Activated T-cell treated with anti-CD3 and anti-CD28 coated beads, Interleukin-2, amount 50 U/mL, for 24 hours (primary cell): ENCODE measurements around the gene INS.
"Not testable (repeated sequence)": the region's sequence is repeated elsewhere in the genome, so short reads cannot be mapped to it uniquely, and the experiment has no call there.

ENCODE experiments used
- DNase-seq: peaks from one replicate; pipeline ENCODE4 v3.0.0-alpha.2; 2020
- H3K27ac Mint-ChIP-seq: 2 replicates; pipeline ENCODE4 v1.8.0; 2020; ENCODE audit warnings: mild to moderate bottlenecking, mixed read lengths
- H3K27me3 Mint-ChIP-seq: 2 replicates; pipeline ENCODE4 v1.8.0; 2020; ENCODE audit warnings: mixed read lengths
- H3K36me3 Mint-ChIP-seq: 2 replicates; pipeline ENCODE4 v1.8.0; 2020; ENCODE audit warnings: low read depth, mixed read lengths
- H3K4me1 Mint-ChIP-seq: 2 replicates; pipeline ENCODE4 v1.8.0; 2020; ENCODE audit warnings: low read depth, mixed read lengths
- H3K4me3 Mint-ChIP-seq: 2 replicates; pipeline ENCODE4 v1.8.0; 2020; ENCODE audit warnings: mild to moderate bottlenecking, moderate library complexity, mixed read lengths
- H3K9me3 Mint-ChIP-seq: 2 replicates; pipeline ENCODE4 v1.8.0; 2020; ENCODE audit warnings: mixed read lengths

The INS gene

DNA sequence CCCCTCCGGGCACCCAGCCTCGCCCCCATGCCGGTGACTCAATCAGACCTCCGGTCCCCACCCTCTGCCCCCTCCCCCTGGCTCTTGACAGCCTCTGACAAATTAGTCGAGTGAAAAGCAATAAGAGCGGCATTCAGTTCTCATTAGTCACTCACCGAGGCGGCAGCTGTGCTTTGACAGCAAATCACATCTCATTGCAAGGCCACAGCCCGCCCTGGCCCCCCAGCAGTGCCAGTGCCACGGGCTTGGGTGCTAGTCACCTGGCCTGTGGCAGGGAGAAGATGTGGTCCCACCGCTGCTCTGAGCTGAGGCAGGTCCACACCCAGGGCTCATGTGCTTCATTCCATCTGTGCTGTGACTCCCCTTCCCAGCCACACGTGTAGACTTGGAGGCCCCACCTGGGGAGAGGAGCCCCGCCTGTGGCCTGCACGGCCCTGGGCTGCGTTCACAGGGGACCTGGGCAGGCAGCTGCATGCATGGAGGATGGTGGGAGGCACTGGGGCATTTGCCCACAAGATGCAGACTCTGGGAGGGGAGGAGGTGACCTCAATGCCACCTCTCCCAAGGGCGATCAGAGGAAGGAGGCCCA is 18.0 kb upstream of the INS start:
- DNase-seq = no peak
- H3K27ac Mint-ChIP-seq = no peak overlapping the region
- no peak overlapping the region for H3K4me3 Mint-ChIP-seq
- no peaks in the 10 kb centered on the region for H3K36me3 Mint-ChIP-seq
- no peaks in the 10 kb centered on the region for H3K4me1 Mint-ChIP-seq
- no peaks in the 10 kb centered on the region for H3K9me3 Mint-ChIP-seq
- H3K27me3 Mint-ChIP-seq = no peaks in the 10 kb centered on the region

DNA sequence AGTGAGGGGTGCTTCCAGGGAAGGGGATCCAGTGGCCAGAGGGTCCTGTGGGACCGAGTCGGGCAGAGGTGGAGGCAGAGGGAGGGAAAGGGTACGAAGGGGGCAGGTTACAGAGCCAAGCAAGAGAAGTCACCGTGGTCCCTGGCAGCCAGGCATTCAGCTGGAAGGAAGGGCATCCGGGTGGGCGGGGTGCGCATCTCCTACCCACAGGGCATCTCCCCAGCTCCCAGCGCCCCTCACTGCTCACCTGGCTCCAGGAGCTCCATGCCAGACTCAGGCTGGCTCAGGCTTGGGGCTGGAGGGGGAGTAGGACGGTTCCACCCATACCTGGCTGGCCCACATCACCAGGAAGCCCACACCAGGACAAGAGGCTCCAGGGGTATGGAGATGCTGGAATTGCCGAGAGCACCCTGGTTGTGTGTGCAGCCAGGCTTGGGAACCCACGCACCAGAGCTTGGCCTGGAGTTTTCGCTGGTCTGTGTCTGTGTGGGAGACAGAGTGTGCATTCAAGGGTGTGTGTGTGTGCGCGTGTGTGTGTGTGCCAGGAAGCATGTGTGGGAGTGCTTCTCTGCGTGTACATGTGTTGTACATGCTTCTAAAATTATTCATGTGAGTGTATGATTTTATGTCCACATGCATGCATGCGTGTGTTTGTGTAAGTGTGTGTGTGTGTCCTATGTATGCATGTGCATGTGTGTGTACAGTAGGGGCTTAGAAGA is 17.2 kb upstream of the INS start:
- not testable (repeated sequence) for H3K27ac Mint-ChIP-seq, DNase-seq, H3K27me3 Mint-ChIP-seq, H3K4me3 Mint-ChIP-seq, H3K4me1 Mint-ChIP-seq, H3K36me3 Mint-ChIP-seq, H3K9me3 Mint-ChIP-seq

DNA sequence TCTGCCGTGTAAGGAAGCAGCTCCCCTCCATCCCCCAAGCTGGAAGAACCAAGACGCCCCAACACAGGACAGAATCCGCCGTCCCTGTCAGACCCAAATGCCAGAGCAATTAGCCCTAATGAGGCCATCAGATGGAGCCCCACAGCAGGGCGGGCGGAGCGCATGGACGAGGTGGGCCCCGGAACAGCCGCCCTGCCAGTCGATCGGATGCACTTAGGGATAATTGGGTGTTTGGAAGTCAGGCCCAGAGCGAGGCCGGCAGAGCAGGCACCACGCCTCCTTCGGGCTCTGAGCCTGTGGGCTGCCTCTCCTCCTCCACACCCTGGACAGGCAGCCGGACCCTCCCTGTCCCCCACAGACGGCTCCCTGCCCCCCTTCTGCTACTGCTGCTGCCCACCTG is 16.1 kb upstream of the INS start:
- Mint-ChIP-seq H3K4me3 (no peak overlapping the region), H3K4me1 (no peaks in the 10 kb centered on the region), H3K9me3 (no peaks in the 10 kb centered on the region), H3K36me3 (no peaks in the 10 kb centered on the region), H3K27me3 (no peaks in the 10 kb centered on the region), H3K27ac (no peak overlapping the region)
- no peak for DNase-seq

DNA sequence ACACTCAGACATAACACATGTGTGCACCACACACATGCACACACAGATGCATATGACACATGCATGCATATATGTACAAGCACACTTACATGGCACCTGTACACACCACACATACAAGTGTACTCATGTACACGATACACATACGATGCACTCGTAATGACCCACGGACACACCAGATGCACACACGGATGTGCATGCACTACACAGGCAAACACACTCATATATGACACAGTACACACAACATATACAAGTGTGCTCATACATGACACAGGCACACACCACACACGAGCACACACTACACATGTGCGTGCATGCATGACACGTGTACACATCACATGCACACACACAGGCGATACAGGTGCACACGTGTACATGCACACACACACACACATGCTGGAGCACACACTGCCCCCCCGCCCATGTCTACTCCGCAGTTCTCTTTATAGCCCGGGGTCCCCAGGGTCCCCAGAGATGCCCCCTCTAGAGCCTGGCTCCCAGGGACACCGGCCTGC is 15.4 kb upstream of the INS start:
- no peaks in the 10 kb centered on the region for H3K36me3 Mint-ChIP-seq
- DNase-seq = no peak
- H3K4me1 Mint-ChIP-seq = no peaks in the 10 kb centered on the region
- no peak overlapping the region for H3K4me3 Mint-ChIP-seq
- H3K27ac Mint-ChIP-seq = no peak overlapping the region
- H3K9me3 Mint-ChIP-seq = no peaks in the 10 kb centered on the region
- H3K27me3 Mint-ChIP-seq = no peaks in the 10 kb centered on the region

GRCh38 chr11:2175659-2176058 is 14.7 kb upstream of the INS start:
- Mint-ChIP-seq H3K4me1 (no peaks in the 10 kb centered on the region), H3K36me3 (no peaks in the 10 kb centered on the region), H3K27ac (no peak overlapping the region), H3K9me3 (no peaks in the 10 kb centered on the region), H3K4me3 (no peak overlapping the region), H3K27me3 (no peaks in the 10 kb centered on the region)
- no peak for DNase-seq

DNA sequence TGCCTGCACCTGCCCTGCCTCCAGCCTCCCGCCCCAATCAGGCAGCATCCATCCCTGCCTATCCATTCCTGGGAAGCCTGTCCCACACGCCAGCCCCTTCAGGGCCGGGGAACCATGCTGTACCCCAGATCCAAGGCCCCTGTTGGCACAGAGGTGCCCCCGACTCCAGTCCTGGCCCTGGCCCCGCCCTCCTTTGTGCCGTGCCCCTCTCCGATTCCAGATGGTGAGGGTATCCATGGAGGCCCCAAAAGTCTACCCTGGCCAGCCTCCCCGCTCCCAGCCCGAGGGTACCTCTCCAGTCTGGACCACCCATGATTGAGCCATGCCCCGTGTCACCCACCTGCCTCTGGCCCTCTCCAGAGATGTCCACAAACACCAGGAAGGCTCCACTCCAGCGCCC is 13.4 kb upstream of the INS start:
- H3K27me3 Mint-ChIP-seq = no peaks in the 10 kb centered on the region
- DNase-seq = no peak
- no peaks in the 10 kb centered on the region for H3K36me3 Mint-ChIP-seq
- no peak overlapping the region for H3K4me3 Mint-ChIP-seq
- H3K9me3 Mint-ChIP-seq = no peaks in the 10 kb centered on the region
- no peak overlapping the region for H3K27ac Mint-ChIP-seq
- H3K4me1 Mint-ChIP-seq = no peaks in the 10 kb centered on the region

DNA sequence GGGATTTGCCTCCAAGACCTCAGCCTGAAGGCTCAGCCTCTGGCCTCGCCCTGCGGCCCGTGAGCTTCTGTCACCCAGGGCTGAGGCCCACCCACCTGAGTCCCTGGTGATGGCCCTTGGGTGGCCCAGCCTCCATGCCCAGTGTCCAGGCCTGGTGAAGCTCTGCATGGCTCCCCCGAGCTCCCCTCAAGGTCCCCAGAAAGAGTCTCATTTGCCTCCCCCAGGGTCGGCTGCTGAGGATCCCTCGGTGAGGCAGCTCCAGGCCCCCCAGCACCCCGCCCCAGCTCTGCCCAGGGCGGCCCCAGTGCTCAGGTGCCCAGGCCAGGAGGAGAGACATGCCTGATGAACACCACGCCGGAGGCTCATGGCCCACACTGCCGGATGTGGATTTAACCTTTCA is 12.8 kb upstream of the INS start:
- H3K4me1 Mint-ChIP-seq = no peaks in the 10 kb centered on the region
- no peak for DNase-seq
- H3K36me3 Mint-ChIP-seq = no peaks in the 10 kb centered on the region
- H3K27me3 Mint-ChIP-seq = no peaks in the 10 kb centered on the region
- H3K27ac Mint-ChIP-seq = no peak overlapping the region
- H3K4me3 Mint-ChIP-seq = no peak overlapping the region
- H3K9me3 Mint-ChIP-seq = no peaks in the 10 kb centered on the region

GRCh38 chr11:2173150-2173693 is 12.2 kb upstream of the INS start:
- Mint-ChIP-seq H3K4me1 (no peaks in the 10 kb centered on the region), H3K36me3 (no peaks in the 10 kb centered on the region), H3K27me3 (no peaks in the 10 kb centered on the region), H3K9me3 (no peaks in the 10 kb centered on the region), H3K27ac (no peak overlapping the region), H3K4me3 (no peak overlapping the region)
- DNase-seq = no peak

DNA sequence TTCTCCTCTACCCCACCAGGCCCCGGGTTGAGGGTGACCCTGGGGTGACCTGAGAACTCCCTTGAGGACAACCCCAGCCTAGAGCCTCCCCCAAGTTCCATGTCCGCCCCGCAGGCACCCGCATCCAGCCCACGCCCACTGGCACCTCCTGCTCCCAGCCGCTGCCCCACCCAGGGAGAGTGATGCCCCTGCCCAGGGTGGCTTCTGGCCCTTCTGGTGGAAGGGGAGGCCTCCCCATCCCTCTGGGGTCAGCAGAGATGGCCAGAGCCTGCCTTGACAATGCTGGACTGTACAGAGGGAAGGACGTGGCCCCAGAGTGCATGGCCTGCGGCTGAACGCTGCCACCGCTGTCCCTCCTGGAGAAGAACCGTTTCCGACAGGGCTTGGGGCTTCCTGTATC is 11.7 kb upstream of the INS start:
- DNase-seq = no peak
- Mint-ChIP-seq H3K27me3 (no peaks in the 10 kb centered on the region), H3K27ac (no peak overlapping the region), H3K36me3 (no peaks in the 10 kb centered on the region), H3K4me3 (no peak overlapping the region), H3K9me3 (no peaks in the 10 kb centered on the region), H3K4me1 (no peaks in the 10 kb centered on the region)

DNA sequence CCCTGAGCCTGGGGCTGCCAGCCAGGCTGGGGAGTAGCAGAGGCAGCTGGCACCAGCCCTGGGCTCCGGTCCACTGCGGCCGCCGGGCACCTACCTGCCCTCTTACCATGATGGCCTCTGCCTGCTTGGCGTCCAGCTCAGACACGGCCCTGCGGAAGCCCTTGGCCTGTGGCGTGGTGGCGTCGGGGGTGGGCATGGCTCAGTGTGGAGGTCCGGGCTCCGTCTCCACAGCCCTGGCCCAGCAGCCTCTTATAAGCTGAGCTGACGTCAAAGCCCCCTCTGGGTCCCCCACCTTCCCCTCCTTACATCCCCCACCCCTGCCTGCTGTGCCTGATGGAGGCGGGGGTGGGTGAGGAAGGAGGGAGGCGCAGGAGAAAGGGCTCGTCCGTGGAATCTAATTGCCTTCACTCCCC is 10.6 kb upstream of the INS start, which contains the start of gene TH:
Gene TH (minus strand): TSS at position 225 of the 413 bp plus-strand sequence. CDS start 29 bp downstream, at position 196.
- no peaks in the 10 kb centered on the region for H3K4me1 Mint-ChIP-seq
- H3K9me3 Mint-ChIP-seq = no peaks in the 10 kb centered on the region
- no peaks in the 10 kb centered on the region for H3K27me3 Mint-ChIP-seq
- no peak within 1 kb of the TSS for H3K27ac Mint-ChIP-seq
- no peak for DNase-seq
- H3K4me3 Mint-ChIP-seq = no peak within 1 kb of the TSS
- H3K36me3 Mint-ChIP-seq = no peaks in the 10 kb centered on the region

DNA sequence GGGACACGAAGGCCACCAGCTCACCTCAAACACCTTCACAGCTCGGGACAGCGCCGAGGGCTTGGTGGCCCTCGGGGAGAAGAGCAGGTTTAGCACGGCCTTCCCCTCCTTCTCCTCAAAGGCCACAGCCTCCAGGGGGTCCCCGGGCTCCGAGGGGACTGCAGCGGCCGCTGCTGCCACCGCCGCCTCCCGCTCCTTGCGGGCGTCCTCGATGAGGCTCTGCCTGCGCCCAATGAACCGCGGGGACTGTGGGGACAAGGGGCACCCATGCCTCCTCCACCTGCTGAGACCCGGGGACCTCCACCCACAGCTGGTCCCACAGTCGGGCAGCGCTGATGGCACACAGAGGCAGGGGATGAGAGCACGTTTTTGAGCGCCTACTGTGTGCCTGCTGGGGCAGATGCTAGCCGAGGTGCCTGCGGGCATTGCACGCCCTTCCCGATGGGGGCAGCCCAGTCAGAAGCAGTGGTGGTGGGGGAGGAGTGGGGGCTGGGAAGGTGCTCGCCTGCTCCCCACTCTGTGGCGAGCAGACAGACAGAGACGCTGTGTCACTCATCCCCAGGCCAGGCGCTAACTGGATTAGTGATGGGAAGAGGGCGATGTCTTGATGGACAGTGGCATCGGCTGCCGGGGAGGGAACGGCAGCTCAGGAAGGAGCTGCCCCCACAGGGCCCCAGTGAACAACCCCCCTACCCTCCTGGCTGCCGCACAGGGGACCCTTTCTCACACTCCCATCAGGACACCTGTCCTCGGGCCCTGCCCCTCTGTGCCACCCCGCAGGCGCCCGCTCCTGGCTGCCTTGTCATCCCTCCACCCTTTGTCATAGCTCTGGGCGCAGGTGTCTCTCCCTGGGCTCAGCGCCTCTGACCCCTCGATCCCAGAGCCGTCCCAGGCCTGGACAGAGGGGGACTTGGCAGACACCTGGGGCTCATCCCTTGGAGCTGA is 8.9 kb upstream of the INS start:
- no peak overlapping the region for H3K27ac Mint-ChIP-seq

GRCh38 chr11:2169005-2169378 is 8.0 kb upstream of the INS start:
- H3K27ac Mint-ChIP-seq = no peak overlapping the region
- H3K4me3 Mint-ChIP-seq = no peak overlapping the region
- no peaks in the 10 kb centered on the region for H3K4me1 Mint-ChIP-seq
- H3K9me3 Mint-ChIP-seq = no peaks in the 10 kb centered on the region
- H3K27me3 Mint-ChIP-seq = peaks cover 8% of the 10 kb centered on the region
- no peak for DNase-seq
- H3K36me3 Mint-ChIP-seq = no peaks in the 10 kb centered on the region

More for the DNA sequence above, 8.9 kb upstream of the INS start:
- H3K4me3 Mint-ChIP-seq = no peak overlapping the region
- H3K9me3 Mint-ChIP-seq = no peaks in the 10 kb centered on the region
- no peaks in the 10 kb centered on the region for H3K36me3 Mint-ChIP-seq
- peaks cover 3% of the 10 kb centered on the region for H3K27me3 Mint-ChIP-seq
- no peaks in the 10 kb centered on the region for H3K4me1 Mint-ChIP-seq
- no peak for DNase-seq

- DNase-seq = no peak
- H3K4me1 Mint-ChIP-seq = no peaks in the 10 kb centered on the region
- H3K36me3 Mint-ChIP-seq = no peaks in the 10 kb centered on the region
- H3K27ac Mint-ChIP-seq = no peak overlapping the region
- no peak overlapping the region for H3K4me3 Mint-ChIP-seq
- peaks cover 10% of the 10 kb centered on the region for H3K27me3 Mint-ChIP-seq
- H3K9me3 Mint-ChIP-seq = no peaks in the 10 kb centered on the region
Observed at GRCh38 chr11:2168286-2169004, 7.4 kb upstream of the INS start.
